Stimulated activated CD4-positive, alpha-beta T cell treated with anti-CD3 and anti-CD28 coated beads, Interleukin-1b, Interleukin-23, amount 100 ng/mL, for 4 hours (primary cell): ENCODE results near the gene TAGLN3.

Experiments used
- DNase-seq, 2 donors: peaks; one replicate each; pipeline ENCODE4 v3.0.0-alpha.2; 2020; ENCODE audit warnings: low read depth in 2 of 2

Gene TAGLN3

GRCh38 chr3:111978583-111979433 is 19.9 kb upstream of the TAGLN3 start, which contains the start of gene ABHD10:
Gene ABHD10, plus strand, starts transcription at chr3:111979026. Its CDS starts 36 bp downstream, at chr3:111979062.
- DNase-seq, result peak; percentile 96

GRCh38 chr3:111979434-111980038 is 19.2 kb upstream of the TAGLN3 start:
- DNase-seq, result no peak

GRCh38 chr3:111980716-111981456 is 17.8 kb upstream of the TAGLN3 start:
- DNase-seq, result peak; percentile 35 to 40

- no peak for DNase-seq
These were observed 17.3 kb upstream of the TAGLN3 start for GRCh38 chr3:111981457-111981763.

- no peak for DNase-seq
These were observed 14.0 kb upstream of the TAGLN3 start for GRCh38 chr3:111984636-111985298.

GRCh38 chr3:111986800-111987199 is 11.9 kb upstream of the TAGLN3 start:
- DNase-seq, result no peak

- DNase-seq, result no peak
These were observed 9.6 kb upstream of the TAGLN3 start for GRCh38 chr3:111989061-111989678.

- DNase-seq, result no peak
These were observed 5.7 kb upstream of the TAGLN3 start for GRCh38 chr3:111993038-111993437.

GRCh38 chr3:111999484-112000324 is 982 bp downstream of the TAGLN3 start:
- DNase-seq, result no peak

- DNase-seq, result no peak
These were observed 1.6 kb downstream of the TAGLN3 start for GRCh38 chr3:112000367-112000771.

GRCh38 chr3:112000966-112001365 is 2.2 kb downstream of the TAGLN3 start:
- no peak for DNase-seq

- no peak for DNase-seq
These were observed 2.8 kb downstream of the TAGLN3 start for GRCh38 chr3:112001526-112001925.

- peak; percentile 29 to 61 for DNase-seq
These were observed 3.6 kb downstream of the TAGLN3 start for GRCh38 chr3:112002096-112002971.

GRCh38 chr3:112003321-112004080 is 4.8 kb downstream of the TAGLN3 start:
- DNase-seq, result no peak

- no peak for DNase-seq
These were observed 5.5 kb downstream of the TAGLN3 start for GRCh38 chr3:112004187-112004586.

- DNase-seq, result no peak
These were observed 5.9 kb downstream of the TAGLN3 start for GRCh38 chr3:112004669-112005068.

- no peak for DNase-seq
These were observed 6.5 kb downstream of the TAGLN3 start for GRCh38 chr3:112005091-112005672.

- DNase-seq, result no peak
These were observed 8.9 kb downstream of the TAGLN3 start for GRCh38 chr3:112007633-112008032.

GRCh38 chr3:112009670-112010069 is 10.9 kb downstream of the TAGLN3 start:
- DNase-seq, result no peak
